Measurements from ENCODE around the gene CXCR4.
"Not testable (repeated sequence)": the region's sequence is repeated elsewhere in the genome, so short reads cannot be mapped to it uniquely, and the experiment has no call there.

CXCR4 gene

GRCh38 chr2:136113209-136113971, 4.6 kb downstream of the CXCR4 start:
- DNase-seq, result peak; percentile 27

- no peak for DNase-seq
Observed at GRCh38 chr2:136112317-136113208, 5.4 kb downstream of the CXCR4 start.

- DNase-seq, result no peak
Observed at GRCh38 chr2:136111711-136112110, 6.2 kb downstream of the CXCR4 start.

- no peak for DNase-seq
Observed at GRCh38 chr2:136110526-136110925, 7.4 kb downstream of the CXCR4 start.

- no peak for DNase-seq
Observed at GRCh38 chr2:136108463-136108862, 9.5 kb downstream of the CXCR4 start.

GRCh38 chr2:136107051-136108033, 10.6 kb downstream of the CXCR4 start:
- DNase-seq, result no peak

- no peak for DNase-seq
Observed at GRCh38 chr2:136106505-136106904, 11.4 kb downstream of the CXCR4 start.

GRCh38 chr2:136104977-136105376, 13.0 kb downstream of the CXCR4 start:
- no peak for DNase-seq

GRCh38 chr2:136101042-136101441, 16.9 kb downstream of the CXCR4 start:
- no peak for DNase-seq

- no peak for DNase-seq
Observed at GRCh38 chr2:136098441-136098840, 19.5 kb downstream of the CXCR4 start.

GRCh38 chr2:136093583-136093982, 24.4 kb downstream of the CXCR4 start:
- DNase-seq, result peak; percentile 20

- no peak for DNase-seq
Observed at GRCh38 chr2:136091899-136092298, 26.1 kb downstream of the CXCR4 start.

- not testable (repeated sequence) for DNase-seq
Observed at GRCh38 chr2:136087901-136088460, 30.0 kb downstream of the CXCR4 start.

- DNase-seq, result no peak
Observed at GRCh38 chr2:136086253-136087016, 31.5 kb downstream of the CXCR4 start.

- DNase-seq, result no peak
Observed at GRCh38 chr2:136085453-136086209, 32.3 kb downstream of the CXCR4 start.

GRCh38 chr2:136081582-136082210, 36.3 kb downstream of the CXCR4 start:
- no peak for DNase-seq

- DNase-seq, result no peak
Observed at GRCh38 chr2:136080114-136080513, 37.8 kb downstream of the CXCR4 start.

GRCh38 chr2:136077107-136077506, 40.8 kb downstream of the CXCR4 start:
- no peak for DNase-seq

GRCh38 chr2:136075476-136075875, 42.5 kb downstream of the CXCR4 start:
- DNase-seq, result no peak

- no peak for DNase-seq
Observed at GRCh38 chr2:136072621-136073020, 45.3 kb downstream of the CXCR4 start.

Measured in NCI-H2227 treated with DMSO at 0.1 percent for 48 hours (cell line).